Endometrial microvascular endothelial cells (primary cell): Measurements from ENCODE around the gene NR4A3. TPM values are rescaled to one million over a fixed set of nuclear protein-coding genes. Genes with fewer than 3 reads are reported as not detected.
"Not testable (repeated sequence)": the region's sequence is repeated elsewhere in the genome, so short reads cannot be mapped to it uniquely, and the experiment has no call there.

Source experiments
- in situ Hi-C: cut with HindIII; loops from 2 replicates; pipeline ENCODE4 v1.10.0; 2017; ENCODE audit warnings: low sequenced_read_pairs, low pct_unique_long_range_greater_than_20kb; ENCODE audit errors: inconsistent ontology term
- total RNA-seq: library from RNA; depleted of rRNA; stranded (reverse); fragments of >200 nt; gene quantifications from one replicate; pipeline ENCODE4 v1.2.3, GENCODE V29; 2015; ENCODE audit errors: inconsistent ontology term

NR4A3 gene
- total RNA-seq, 1 donor from 2014 or later: not detected

DNA sequence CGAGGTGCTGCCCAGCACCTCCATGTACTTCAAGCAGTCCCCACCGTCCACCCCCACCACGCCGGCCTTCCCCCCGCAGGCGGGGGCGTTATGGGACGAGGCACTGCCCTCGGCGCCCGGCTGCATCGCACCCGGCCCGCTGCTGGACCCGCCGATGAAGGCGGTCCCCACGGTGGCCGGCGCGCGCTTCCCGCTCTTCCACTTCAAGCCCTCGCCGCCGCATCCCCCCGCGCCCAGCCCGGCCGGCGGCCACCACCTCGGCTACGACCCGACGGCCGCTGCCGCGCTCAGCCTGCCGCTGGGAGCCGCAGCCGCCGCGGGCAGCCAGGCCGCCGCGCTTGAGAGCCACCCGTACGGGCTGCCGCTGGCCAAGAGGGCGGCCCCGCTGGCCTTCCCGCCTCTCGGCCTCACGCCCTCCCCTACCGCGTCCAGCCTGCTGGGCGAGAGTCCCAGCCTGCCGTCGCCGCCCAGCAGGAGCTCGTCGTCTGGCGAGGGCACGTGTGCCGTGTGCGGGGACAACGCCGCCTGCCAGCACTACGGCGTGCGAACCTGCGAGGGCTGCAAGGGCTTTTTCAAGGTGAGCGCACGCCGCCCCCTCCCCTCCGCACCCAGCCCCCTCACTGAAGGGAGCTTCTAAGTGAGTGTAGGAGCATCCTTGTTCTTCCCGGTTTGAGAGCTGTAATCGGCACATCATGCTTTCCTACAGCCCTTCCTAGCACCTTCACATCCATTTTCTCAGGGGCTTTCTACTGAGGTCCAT, 6.9 kb downstream of the NR4A3 start:
- in situ Hi-C loops: no loop called here

DNA sequence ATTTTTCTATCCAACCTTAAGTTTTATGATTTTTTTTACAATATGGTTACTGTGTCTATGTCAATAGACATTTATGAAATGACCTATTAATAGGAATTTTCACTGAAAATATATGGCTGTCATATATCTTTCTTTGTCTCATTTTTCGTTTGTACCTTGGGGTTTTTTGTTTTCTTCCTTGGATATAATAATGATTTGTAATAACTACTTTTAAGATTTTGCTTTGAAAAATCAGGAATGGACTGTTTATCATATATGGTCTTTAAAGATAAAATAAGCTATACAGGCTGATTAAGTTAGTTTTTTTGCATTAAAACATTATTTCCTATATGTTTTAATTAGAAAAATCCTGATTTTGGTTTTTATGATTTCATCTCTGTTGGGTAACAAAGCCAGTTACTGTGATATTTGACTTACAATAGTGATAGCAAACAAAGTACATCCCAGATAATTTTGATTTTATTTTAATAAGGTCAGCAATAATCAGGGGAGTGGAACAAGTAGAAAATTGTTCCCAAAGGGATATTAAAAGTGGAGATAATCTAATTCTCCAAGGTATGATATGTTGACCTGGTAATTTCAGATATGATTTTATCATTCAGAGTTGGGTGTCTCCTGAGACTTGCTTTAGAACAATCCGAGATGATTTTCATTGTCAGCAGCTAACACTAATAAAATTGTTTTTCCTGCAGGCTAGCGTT, 10.3 kb downstream of the NR4A3 start:
- in situ Hi-C loops: no loop called here

- in situ Hi-C loops: no loop called here
Measured at GRCh38 chr9:99832558-99832864, 10.8 kb downstream of the NR4A3 start.

DNA sequence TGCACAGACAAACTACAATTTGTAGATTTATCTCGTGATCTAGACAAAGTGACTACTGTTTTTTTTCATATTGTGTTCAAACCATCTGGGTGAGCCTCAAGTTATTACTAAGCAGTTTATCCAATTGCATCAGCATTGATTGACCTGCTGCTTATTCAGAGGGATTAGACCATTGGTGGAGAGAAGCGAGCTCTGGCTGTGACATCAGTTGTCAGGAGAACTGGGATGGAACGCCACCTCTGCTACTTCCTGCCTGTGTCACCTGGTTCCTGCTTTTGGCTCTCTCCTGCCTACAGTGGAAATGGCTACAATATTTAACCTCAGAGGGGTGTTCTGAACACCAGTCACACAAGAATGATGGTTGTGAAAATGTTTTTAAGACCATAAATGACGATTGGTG, 12.1 kb downstream of the NR4A3 start:
- in situ Hi-C loops: no loop called here

GRCh38 chr9:99834474-99834873, 12.8 kb downstream of the NR4A3 start:
- in situ Hi-C loops: no loop called here

DNA sequence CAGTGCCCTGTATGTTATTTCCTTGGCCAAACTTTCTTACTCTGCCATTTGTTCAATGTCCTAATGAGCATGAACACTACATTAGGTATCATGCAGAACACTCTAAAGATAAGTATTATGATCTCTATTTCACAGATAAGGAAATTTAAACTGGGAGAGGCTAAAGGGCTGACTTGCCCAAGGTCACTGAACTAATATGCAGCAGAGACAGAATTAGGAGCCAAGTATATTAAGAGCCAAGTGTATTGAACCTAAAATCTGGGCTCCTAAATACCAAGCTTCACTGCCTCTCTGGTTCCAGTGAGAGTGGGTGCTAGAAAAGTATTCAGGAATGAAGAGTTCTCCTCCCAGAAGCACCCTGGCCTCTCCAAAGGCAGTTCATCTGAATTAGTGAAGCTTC, 13.5 kb downstream of the NR4A3 start:
- in situ Hi-C loops: no loop called here

DNA sequence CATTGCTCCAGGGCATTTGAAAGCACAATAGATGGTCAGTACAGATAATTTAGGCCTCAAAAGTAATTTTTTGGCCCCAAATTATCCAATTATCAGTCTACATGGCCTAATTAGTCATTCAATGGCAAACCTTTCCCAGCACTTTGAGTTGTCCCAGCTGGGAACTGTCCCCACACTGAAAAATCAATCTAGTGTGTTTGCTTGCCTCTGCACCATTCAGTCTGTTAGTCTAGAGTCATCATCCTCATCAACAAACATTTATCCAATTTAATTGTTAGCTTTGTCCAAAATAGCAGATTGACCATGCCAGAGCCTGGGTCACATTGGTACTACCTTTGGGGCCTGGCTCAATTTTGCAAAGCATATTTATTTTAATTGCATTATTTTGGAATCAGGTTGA, 13.9 kb downstream of the NR4A3 start:
- in situ Hi-C loops: no loop called here

DNA sequence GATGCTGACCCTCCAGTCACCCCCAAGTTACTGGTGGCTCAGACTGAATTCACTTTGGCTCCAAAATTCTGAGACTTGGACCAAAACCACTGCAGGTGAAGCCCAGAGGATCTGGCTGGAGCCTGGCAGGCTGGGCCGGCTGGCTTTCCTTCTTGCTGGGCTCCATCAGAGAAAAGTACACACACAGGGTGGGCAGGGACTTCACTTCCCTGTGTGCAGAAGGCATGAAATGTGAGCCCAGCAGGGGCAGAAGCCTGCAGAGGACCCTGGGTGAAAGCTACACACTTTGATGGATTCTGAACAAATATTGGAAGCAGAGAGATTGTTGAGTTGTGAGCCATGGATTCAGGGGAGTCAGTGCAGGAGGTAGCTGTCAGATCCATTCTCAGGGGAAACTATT, 18.4 kb downstream of the NR4A3 start:
- in situ Hi-C loops: no loop called here

DNA sequence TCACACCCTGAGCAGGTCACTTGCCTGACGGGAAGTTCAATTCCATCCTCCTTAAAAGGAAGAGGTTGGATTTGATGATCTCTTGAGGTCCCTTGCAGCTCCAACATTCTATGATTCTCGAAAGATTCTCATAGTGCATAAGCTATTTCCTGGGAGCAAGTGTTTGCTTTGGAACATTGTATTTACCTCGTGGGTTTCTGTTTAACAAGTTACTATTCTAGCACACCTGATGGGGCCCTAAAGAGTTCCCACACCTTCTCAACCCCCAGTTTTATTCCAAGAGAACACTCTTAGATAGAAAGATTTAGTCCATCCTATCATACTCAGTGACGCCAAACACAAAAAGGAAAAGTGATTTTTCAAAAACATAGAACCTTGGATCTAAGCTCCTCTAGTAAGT, 23.4 kb downstream of the NR4A3 start:
- in situ Hi-C loops: no loop called here

GRCh38 chr9:99848447-99848846, 26.8 kb downstream of the NR4A3 start:
- in situ Hi-C loops: no loop called here

GRCh38 chr9:99850736-99851499, 29.2 kb downstream of the NR4A3 start:
- in situ Hi-C loops: no loop called here

GRCh38 chr9:99851500-99851822, 29.8 kb downstream of the NR4A3 start:
- in situ Hi-C loops: no loop called here

- in situ Hi-C loops: no loop called here
Measured at GRCh38 chr9:99852617-99853016, 30.9 kb downstream of the NR4A3 start.

DNA sequence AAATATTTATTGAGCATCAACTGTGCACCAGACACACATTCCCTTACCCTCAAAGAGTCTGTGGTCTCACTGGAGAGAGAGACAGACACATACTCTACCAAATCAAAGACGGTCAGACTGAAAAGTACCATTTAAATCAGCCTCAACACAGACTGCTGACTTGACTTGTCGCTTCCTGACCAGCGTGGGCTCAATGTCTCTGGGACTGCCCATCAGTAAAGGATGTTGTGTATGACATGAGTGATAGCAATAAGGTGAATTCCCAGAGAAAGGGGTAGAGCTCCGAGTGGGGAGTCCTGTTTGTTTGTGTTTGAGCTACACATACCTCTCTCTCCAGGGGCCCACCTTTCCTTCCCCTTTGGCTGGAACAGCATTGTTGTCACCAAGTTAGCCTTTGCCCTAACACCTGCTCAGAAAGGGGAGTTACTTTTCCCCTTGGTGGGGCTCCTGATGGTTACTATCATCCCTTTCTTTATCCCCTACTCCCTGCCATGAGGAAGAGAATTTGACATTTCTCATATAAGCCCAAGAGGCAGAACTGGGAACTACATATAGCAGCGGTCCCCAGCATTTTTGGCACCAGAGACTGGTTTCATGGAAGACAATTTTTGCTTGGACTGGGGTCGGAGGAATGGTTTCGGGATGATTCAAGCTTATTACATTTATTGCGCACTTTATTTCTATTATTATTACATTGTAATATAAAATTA, 33.9 kb downstream of the NR4A3 start:
- in situ Hi-C loops: no loop called here

DNA sequence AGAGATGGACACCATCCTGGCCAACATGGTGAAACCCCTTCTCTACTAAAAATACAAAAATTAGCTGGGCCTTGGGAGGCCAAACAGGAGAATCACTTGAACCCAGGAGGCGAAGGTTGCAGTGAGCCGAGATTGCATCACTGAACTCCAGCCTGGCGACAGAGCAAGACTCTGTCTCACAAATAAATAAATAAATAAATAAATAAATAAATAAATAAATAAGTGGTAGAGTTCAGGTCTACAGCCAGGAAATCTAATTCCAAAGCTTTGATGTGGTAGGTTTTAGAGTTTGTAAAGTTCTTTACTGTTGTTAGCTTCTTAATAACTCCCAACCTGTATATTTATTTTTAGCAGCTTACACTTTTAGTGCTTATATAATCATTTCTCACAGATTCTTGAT, 35.9 kb downstream of the NR4A3 start:
- in situ Hi-C loops: not testable (repeated sequence)

DNA sequence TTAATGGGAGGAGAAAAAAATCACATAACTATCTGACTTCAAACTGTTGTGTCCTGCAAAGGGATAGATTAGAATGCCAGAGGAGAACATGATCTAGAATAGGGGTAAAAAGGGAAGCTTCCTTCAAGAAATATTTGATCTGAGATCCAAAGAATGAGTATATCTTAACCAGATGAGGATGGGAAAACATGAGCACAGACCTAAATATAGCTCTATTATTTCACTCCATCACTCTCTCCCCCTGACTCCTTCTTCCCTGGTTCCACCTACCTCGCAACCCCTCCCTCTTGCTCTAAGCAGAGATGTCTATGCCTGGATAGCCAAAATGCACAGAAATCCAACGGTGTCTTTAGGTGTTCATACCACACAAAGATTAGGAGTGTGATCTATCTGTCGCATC, 36.4 kb downstream of the NR4A3 start:
- in situ Hi-C loops: no loop called here

DNA sequence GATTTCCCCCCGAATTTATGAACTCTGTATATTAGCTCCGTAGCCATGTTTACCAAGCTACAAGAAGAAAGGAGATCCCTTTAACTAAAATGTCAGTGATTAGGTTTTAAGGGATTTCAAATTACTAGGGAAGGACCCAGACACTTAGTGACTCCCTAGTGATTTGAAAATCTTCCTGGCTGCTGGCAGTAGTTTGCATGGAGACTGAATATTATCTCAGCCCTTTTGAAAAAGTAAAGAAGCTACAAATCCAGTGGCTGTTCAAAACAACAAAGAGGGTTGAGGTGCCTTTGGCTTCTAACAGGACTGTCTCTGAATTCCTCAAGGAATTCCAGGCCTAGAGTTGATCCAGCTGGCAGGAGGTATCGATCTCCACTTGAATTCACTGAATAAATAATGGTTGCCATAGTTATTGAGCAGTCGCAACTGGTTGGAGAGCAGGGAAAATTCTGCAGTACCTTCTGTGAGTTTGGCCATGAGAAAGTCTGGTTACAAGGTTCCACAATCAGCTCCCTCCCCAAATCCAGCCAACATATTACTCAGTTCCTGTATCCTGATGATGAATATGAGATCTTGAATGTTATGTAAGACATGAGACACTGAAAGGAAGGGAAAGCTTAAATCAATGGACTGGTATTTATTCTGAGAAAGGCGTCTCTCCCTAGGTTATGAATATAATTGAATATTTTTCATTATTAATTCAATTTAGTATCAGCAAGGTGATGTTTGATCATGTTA, 37.7 kb downstream of the NR4A3 start:
- in situ Hi-C loops: no loop called here

DNA sequence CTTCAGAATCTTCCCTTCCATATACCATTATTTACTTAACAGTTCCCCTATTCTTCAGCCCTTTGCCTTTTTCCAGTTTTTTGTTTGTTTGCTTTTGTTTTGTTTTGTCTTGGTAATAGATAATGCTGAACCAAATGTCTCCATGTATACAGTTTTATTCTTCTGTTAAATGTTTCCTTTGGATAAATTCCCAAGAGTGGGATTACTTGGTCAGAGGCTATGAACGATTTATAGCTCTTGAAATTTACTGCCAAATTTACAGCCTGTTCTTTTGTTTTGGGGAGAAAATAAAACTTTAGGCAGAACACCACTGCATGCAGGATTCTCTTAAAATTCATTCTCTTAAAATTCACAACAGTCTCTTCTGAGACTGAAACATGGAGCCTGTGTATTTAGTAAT, 38.6 kb downstream of the NR4A3 start:
- in situ Hi-C loops: no loop called here

DNA sequence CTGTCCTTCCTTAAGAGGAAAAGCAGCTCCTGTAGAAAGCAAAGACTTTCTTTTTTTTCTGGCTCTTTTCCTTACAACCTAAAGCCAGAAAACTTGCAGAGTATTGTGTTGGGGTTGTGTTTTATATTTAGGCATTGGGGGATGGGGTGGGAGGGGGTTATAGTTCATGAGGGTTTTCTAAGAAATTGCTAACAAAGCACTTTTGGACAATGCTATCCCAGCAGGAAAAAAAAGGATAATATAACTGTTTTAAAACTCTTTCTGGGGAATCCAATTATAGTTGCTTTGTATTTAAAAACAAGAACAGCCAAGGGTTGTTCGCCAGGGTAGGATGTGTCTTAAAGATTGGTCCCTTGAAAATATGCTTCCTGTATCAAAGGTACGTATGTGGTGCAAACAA, 42.3 kb downstream of the NR4A3 start:
- in situ Hi-C loops: no loop called here
